SK-N-SH (cell line): ENCODE results near the gene LDB1. TPM values are rescaled to one million over a fixed set of nuclear protein-coding genes. Genes with fewer than 3 reads are reported as not detected.

Experiments used
- CTCF ChIA-PET: fragments of 300-600, 350-600 bp; formaldehyde crosslinking; extraction: SDS; loops from one replicate; lab custom pipeline; 2021; lab: Yijun Ruan, JAX
- POLR2A ChIA-PET: fragments of 350-600 bp; sonication (Branson Sonifier 250); formaldehyde crosslinking; extraction: SDS; loops from one replicate; lab custom pipeline; 2020; ENCODE audit warnings: antibody characterized with exemption, inconsistent platforms; lab: Yijun Ruan, JAX
- DNase-seq: peaks from one replicate; pipeline ENCODE4 v3.0.0; 2012
- H2AFZ ChIP-seq: fragments of 200-600 bp; sonication (generic); 2 replicates; pipeline ENCODE4 v1.8.1; 2016; ENCODE audit warnings: antibody characterized with exemption, mild to moderate bottlenecking, low read depth
- H3F3A ChIP-seq: fragments of 200-600 bp; sonication (generic); replicated peaks from 2 replicates; pipeline ENCODE3; 2016; ENCODE audit warnings: antibody characterized with exemption, mild to moderate bottlenecking; ENCODE audit not compliant: insufficient read depth
- H3K27ac ChIP-seq, 2 experiments: fragments of 200-500 bp in 1 of 2; fragments of 200-600 bp in 1 of 2; sonication (Bioruptor generic) in 1 of 2; sonication (generic), shearing (Covaris generic) in 1 of 2; 2 replicates each; pipeline versions ENCODE4 v1.5.1 to v1.6.1; 2014 to 2016; ENCODE audit warnings: low read depth in 2 of 2, inconsistent platforms in 1 of 2, low read length in 1 of 2, mild to moderate bottlenecking in 1 of 2, mixed read lengths in 1 of 2
- H3K27me3 ChIP-seq: fragments of 200-600 bp; sonication (generic), shearing (Covaris generic); 2 replicates; pipeline ENCODE4 v1.6.1; 2016; ENCODE audit warnings: mixed run types; ENCODE audit not compliant: insufficient read depth
- H3K36me3 ChIP-seq, 2 experiments: fragments of 200-500 bp in 1 of 2; fragments of 200-600 bp in 1 of 2; sonication (Bioruptor generic) in 1 of 2; sonication (generic) in 1 of 2; replicated peaks in 1 of 2; 2 replicates each; pipeline versions ENCODE3 to v1.5.1; 2014 to 2016; ENCODE audit warnings: low read length in 1 of 2, mild to moderate bottlenecking in 1 of 2; ENCODE audit not compliant: insufficient read depth in 2 of 2, control insufficient read depth in 1 of 2
- H3K4me1 ChIP-seq, 2 experiments: fragments of 200-500 bp in 1 of 2; fragments of 200-600 bp in 1 of 2; sonication (Bioruptor generic) in 1 of 2; sonication (generic), shearing (Covaris generic) in 1 of 2; 2 replicates each; pipeline versions ENCODE4 v1.5.1 to v1.6.1; 2014 to 2016; ENCODE audit warnings: low read depth in 1 of 2, low read length in 1 of 2, mixed run types in 1 of 2; ENCODE audit not compliant: insufficient read depth in 2 of 2, control insufficient read depth in 1 of 2
- H3K4me2 ChIP-seq: fragments of 200-600 bp; sonication (generic), shearing (Covaris generic); 2 replicates; pipeline ENCODE4 v1.6.1; 2017; ENCODE audit warnings: mixed run types
- H3K4me3 ChIP-seq, 2 experiments: fragments of 200-500 bp in 1 of 2; fragments of 200-600 bp in 1 of 2; sonication (Bioruptor generic) in 1 of 2; sonication (generic), shearing (Covaris generic) in 1 of 2; 2 replicates each; pipeline versions ENCODE4 v1.5.1 to v1.8.1; 2014 to 2016; ENCODE audit warnings: low read depth in 2 of 2, inconsistent platforms in 1 of 2, low read length in 1 of 2, mild to moderate bottlenecking in 1 of 2, mixed read lengths in 1 of 2, moderate library complexity in 1 of 2
- H3K79me2 ChIP-seq: fragments of 200-600 bp; sonication (generic); 2 replicates; pipeline ENCODE4 v1.8.1; 2017; ENCODE audit warnings: mild to moderate bottlenecking; ENCODE audit not compliant: insufficient read depth
- H3K9ac ChIP-seq: fragments of 200-600 bp; sonication (generic); 2 replicates; pipeline ENCODE4 v1.6.1; 2017; ENCODE audit warnings: mixed run types
- H3K9me2 ChIP-seq: fragments of 200-600 bp; sonication (generic); 2 replicates; pipeline ENCODE4 v1.6.1; 2017; ENCODE audit warnings: mixed run types
- H3K9me3 ChIP-seq: fragments of 200-600 bp; sonication (generic); 2 replicates; pipeline ENCODE4 v1.6.1; 2017; ENCODE audit warnings: mixed run types, mild to moderate bottlenecking, moderate library complexity
- H4K20me1 ChIP-seq: fragments of 200-600 bp; sonication (generic); 2 replicates; pipeline ENCODE4 v1.6.1; 2017; ENCODE audit warnings: mild to moderate bottlenecking, mixed run types; ENCODE audit not compliant: insufficient read depth
- ELF1 ChIP-seq: IDR thresholded peaks from 2 replicates; pipeline ENCODE4 v1.4.0; 2012
- EP300 ChIP-seq, 2 experiments: IDR thresholded peaks; 2 replicates each; pipeline versions ENCODE4 v1.4.0 to v1.6.1; 2012; ENCODE audit warnings: borderline replicate concordance in 1 of 2, low read depth in 1 of 2, low read length in 1 of 2
- FOXM1 ChIP-seq: IDR thresholded peaks from 2 replicates; pipeline ENCODE4 v1.4.0; 2012; ENCODE audit warnings: low read depth, mild to moderate bottlenecking
- JUND ChIP-seq: IDR thresholded peaks from 2 replicates; pipeline ENCODE4 v1.4.0; 2012
- MEF2A ChIP-seq: IDR thresholded peaks from 2 replicates; pipeline ENCODE4 v1.4.0; 2012; ENCODE audit warnings: low read depth, borderline replicate concordance
- POLR2AphosphoS5 ChIP-seq: IDR thresholded peaks from 2 replicates; pipeline ENCODE4 v1.6.1; 2012; ENCODE audit warnings: low read depth, low read length
- RAD21 ChIP-seq: IDR thresholded peaks from 2 replicates; pipeline ENCODE4 v1.6.1; 2012; ENCODE audit warnings: mild to moderate bottlenecking, low read length
- RCOR1 ChIP-seq: fragments of 150-350 bp; IDR thresholded peaks from 2 replicates; pipeline ENCODE4 v1.6.1; 2017; ENCODE audit warnings: antibody characterized with exemption, low read length
- RFX5 ChIP-seq: IDR thresholded peaks from 2 replicates; pipeline ENCODE4 v1.6.1; 2012; ENCODE audit warnings: mild to moderate bottlenecking, improper control_type of control experiment, low read length
- SIN3A ChIP-seq: IDR thresholded peaks from 2 replicates; pipeline ENCODE4 v1.6.1; 2012; ENCODE audit warnings: low read depth, mild to moderate bottlenecking, low read length, moderate library complexity, borderline replicate concordance
- YY1 ChIP-seq: IDR thresholded peaks from 2 replicates; pipeline ENCODE4 v1.4.0; 2012; ENCODE audit warnings: low read depth, mild to moderate bottlenecking
- ZBTB33 ChIP-seq: IDR thresholded peaks from 2 replicates; pipeline ENCODE4 v1.4.0; 2012; ENCODE audit warnings: low read depth, borderline replicate concordance
- WGBS: methylation state at CpG from one replicate; pipeline ENCODE4 v1.1.6; 2017; ENCODE audit warnings: low lambda C conversion rate; 5-methylcytosine and 5-hydroxymethylcytosine counted together
- polyA plus RNA-seq, 3 experiments: library from polyadenylated mRNA; depleted of rRNA; stranded (reverse); fragments of >200 nt; gene quantifications; 2 replicates each; pipeline ENCODE4 v1.2.3, GENCODE V29; 2012
- TF ChIP-seq, protein P1 (sequence below): fragments of 150-350 bp; IDR thresholded peaks from 2 replicates; pipeline ENCODE4 v1.6.1; 2016; ENCODE audit warnings: mild to moderate bottlenecking, low read depth, low read length
- TF ChIP-seq, protein P2 (sequence below): fragments of 150-350 bp; IDR thresholded peaks from 2 replicates; pipeline ENCODE4 v1.6.1; 2017; ENCODE audit warnings: antibody characterized with exemption, low read length, low read depth, borderline replicate concordance
- TF ChIP-seq, protein P3 (sequence below): IDR thresholded peaks from 2 replicates; pipeline ENCODE4 v1.4.0; 2012; ENCODE audit warnings: low read depth, borderline replicate concordance
- TF ChIP-seq, protein P4 (sequence below): IDR thresholded peaks from 2 replicates; pipeline ENCODE4 v1.6.1; 2012; ENCODE audit warnings: mild to moderate bottlenecking, low read depth, low read length, moderate library complexity
- TF ChIP-seq, protein P5 (sequence below): IDR thresholded peaks from 2 replicates; pipeline ENCODE4 v1.4.0; 2012; ENCODE audit warnings: low read depth
- TF ChIP-seq, protein P6 (sequence below): IDR thresholded peaks from 2 replicates; pipeline ENCODE4; 2012

Gene LDB1
- polyA plus RNA-seq, 1 of the 3 experiments (the other 2 are of a cell fraction): 85.9 TPM

- Histone ChIP-seq H4K20me1 (no peaks in the 10 kb centered on the region), H3K9ac (no peak overlapping the region), H2AFZ (no peak overlapping the region), H3K79me2 (peaks cover 30% of the 10 kb centered on the region), H3K4me3 (no peak overlapping the region), H3K36me3 (no peaks in the 10 kb centered on the region), H3K27me3 (no peaks in the 10 kb centered on the region), H3K9me3 (no peaks in the 10 kb centered on the region), H3K9me2 (no peaks in the 10 kb centered on the region), H3F3A (peaks cover 15% of the 10 kb centered on the region), H3K4me2 (no peak overlapping the region), H3K4me1 (peaks cover 23 to 35% of the 10 kb centered on the region in 2 experiments; a peak in 3 of 4 replicates), H3K27ac (peak overlapping the region in 1 of 2 experiments; percentile 99; a peak in 2 of 4 replicates)
- WGBS: 100% methylated on average over 1 of the region's 1 CpG
- CTCF ChIA-PET: interaction anchor here (1.2 to 3.6 kb wide), 4 partner anchors 9 to 272 kb away, joined by 3 to 39 read pairs (median 4); partner anchors contain the start of gene PPRC1
- TF ChIP-seq YY1 (no peak), POLR2AphosphoS5 (no peak), ELF1 (no peak), RCOR1 (no peak), ZBTB33 (no peak), RFX5 (no peak), MEF2A (no peak), SIN3A (no peak), RAD21 (no peak), EP300 (IDR thresholded peaks at IDR 0.05; ENCODE audit: borderline replicate concordance in 1 of 2, low read depth in 1 of 2, low read length in 1 of 2) (no peak), JUND (no peak), FOXM1 (no peak)
- TF ChIP-seq, protein P1, sequence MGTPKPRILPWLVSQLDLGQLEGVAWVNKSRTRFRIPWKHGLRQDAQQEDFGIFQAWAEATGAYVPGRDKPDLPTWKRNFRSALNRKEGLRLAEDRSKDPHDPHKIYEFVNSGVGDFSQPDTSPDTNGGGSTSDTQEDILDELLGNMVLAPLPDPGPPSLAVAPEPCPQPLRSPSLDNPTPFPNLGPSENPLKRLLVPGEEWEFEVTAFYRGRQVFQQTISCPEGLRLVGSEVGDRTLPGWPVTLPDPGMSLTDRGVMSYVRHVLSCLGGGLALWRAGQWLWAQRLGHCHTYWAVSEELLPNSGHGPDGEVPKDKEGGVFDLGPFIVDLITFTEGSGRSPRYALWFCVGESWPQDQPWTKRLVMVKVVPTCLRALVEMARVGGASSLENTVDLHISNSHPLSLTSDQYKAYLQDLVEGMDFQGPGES: no peak
- TF ChIP-seq, protein P2, sequence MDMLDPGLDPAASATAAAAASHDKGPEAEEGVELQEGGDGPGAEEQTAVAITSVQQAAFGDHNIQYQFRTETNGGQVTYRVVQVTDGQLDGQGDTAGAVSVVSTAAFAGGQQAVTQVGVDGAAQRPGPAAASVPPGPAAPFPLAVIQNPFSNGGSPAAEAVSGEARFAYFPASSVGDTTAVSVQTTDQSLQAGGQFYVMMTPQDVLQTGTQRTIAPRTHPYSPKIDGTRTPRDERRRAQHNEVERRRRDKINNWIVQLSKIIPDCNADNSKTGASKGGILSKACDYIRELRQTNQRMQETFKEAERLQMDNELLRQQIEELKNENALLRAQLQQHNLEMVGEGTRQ: no peak
- TF ChIP-seq, protein P3, sequence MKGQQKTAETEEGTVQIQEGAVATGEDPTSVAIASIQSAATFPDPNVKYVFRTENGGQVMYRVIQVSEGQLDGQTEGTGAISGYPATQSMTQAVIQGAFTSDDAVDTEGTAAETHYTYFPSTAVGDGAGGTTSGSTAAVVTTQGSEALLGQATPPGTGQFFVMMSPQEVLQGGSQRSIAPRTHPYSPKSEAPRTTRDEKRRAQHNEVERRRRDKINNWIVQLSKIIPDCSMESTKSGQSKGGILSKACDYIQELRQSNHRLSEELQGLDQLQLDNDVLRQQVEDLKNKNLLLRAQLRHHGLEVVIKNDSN: no peak
- TF ChIP-seq, protein P4, sequence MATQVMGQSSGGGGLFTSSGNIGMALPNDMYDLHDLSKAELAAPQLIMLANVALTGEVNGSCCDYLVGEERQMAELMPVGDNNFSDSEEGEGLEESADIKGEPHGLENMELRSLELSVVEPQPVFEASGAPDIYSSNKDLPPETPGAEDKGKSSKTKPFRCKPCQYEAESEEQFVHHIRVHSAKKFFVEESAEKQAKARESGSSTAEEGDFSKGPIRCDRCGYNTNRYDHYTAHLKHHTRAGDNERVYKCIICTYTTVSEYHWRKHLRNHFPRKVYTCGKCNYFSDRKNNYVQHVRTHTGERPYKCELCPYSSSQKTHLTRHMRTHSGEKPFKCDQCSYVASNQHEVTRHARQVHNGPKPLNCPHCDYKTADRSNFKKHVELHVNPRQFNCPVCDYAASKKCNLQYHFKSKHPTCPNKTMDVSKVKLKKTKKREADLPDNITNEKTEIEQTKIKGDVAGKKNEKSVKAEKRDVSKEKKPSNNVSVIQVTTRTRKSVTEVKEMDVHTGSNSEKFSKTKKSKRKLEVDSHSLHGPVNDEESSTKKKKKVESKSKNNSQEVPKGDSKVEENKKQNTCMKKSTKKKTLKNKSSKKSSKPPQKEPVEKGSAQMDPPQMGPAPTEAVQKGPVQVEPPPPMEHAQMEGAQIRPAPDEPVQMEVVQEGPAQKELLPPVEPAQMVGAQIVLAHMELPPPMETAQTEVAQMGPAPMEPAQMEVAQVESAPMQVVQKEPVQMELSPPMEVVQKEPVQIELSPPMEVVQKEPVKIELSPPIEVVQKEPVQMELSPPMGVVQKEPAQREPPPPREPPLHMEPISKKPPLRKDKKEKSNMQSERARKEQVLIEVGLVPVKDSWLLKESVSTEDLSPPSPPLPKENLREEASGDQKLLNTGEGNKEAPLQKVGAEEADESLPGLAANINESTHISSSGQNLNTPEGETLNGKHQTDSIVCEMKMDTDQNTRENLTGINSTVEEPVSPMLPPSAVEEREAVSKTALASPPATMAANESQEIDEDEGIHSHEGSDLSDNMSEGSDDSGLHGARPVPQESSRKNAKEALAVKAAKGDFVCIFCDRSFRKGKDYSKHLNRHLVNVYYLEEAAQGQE: no peak
- TF ChIP-seq, protein P5, sequence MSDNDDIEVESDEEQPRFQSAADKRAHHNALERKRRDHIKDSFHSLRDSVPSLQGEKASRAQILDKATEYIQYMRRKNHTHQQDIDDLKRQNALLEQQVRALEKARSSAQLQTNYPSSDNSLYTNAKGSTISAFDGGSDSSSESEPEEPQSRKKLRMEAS: no peak
- TF ChIP-seq, protein P6, sequence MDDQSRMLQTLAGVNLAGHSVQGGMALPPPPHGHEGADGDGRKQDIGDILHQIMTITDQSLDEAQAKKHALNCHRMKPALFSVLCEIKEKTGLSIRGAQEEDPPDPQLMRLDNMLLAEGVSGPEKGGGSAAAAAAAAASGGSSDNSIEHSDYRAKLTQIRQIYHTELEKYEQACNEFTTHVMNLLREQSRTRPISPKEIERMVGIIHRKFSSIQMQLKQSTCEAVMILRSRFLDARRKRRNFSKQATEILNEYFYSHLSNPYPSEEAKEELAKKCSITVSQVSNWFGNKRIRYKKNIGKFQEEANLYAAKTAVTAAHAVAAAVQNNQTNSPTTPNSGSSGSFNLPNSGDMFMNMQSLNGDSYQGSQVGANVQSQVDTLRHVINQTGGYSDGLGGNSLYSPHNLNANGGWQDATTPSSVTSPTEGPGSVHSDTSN: no peak
- DNase-seq: no peak
- POLR2A ChIA-PET: no interaction called here
Measured at GRCh38 chr10:102122450-102122849, 2.3 kb upstream of the LDB1 start.
